CD4-positive, alpha-beta memory T cell (primary cell): ENCODE measurements around the gene CH25H. TPM values are rescaled to one million over a fixed set of nuclear protein-coding genes. Genes with fewer than 3 reads are reported as not detected.

Source experiments
- CTCF ChIA-PET: fragments of 350-600 bp; sonication (Branson Sonifier 250); formaldehyde crosslinking; loops from one replicate; lab custom pipeline; 2021; ENCODE audit warnings: inconsistent platforms; ENCODE audit not compliant: partially characterized antibody; lab: Charles Lee
- POLR2A ChIA-PET: fragments of 350-600 bp; sonication (Branson Sonifier 250); formaldehyde crosslinking; loops from one replicate; lab custom pipeline; 2021; ENCODE audit not compliant: partially characterized antibody; lab: Charles Lee
- DNase-seq, 5 donors: peaks; one replicate each; pipeline versions ENCODE4 v3.0.0 to v3.0.0-alpha.2; 2020 to 2022; ENCODE audit warnings: mixed read lengths in 1 of 5
- H3K27ac ChIP-seq: one replicate; pipeline ENCODE4 v1.7.0; 2013; ENCODE audit warnings: low read depth, low read length
- H3K27me3 ChIP-seq: 2 replicates; pipeline ENCODE4 v1.7.0; 2013; ENCODE audit warnings: mild to moderate bottlenecking, low read length, moderate library complexity; ENCODE audit not compliant: insufficient read depth
- H3K36me3 ChIP-seq: 2 replicates; pipeline ENCODE4 v1.7.0; 2013; ENCODE audit warnings: mild to moderate bottlenecking, low read length, moderate library complexity; ENCODE audit not compliant: insufficient read depth
- H3K4me1 ChIP-seq: 2 replicates; pipeline ENCODE4 v1.7.0; 2013; ENCODE audit warnings: mild to moderate bottlenecking, low read length, moderate library complexity; ENCODE audit not compliant: insufficient read depth
- H3K4me3 ChIP-seq, 2 donors: one replicate each; pipeline ENCODE4 v1.7.0; 2013; ENCODE audit warnings: low read length in 2 of 2, mild to moderate bottlenecking in 1 of 2
- H3K9me3 ChIP-seq, 2 donors: one replicate each; pipeline ENCODE4 v1.7.0; 2013; ENCODE audit warnings: low read length in 2 of 2, control low read depth in 1 of 2; ENCODE audit not compliant: control insufficient read depth in 1 of 2
- H3K27ac Mint-ChIP-seq, 7 donors: one replicate each; pipeline ENCODE4 v1.8.0; 2020 to 2021; ENCODE audit warnings: mixed read lengths in 7 of 7, mild to moderate bottlenecking in 6 of 7, inconsistent platforms in 3 of 7, moderate library complexity in 3 of 7
- H3K27me3 Mint-ChIP-seq, 2 donors: one replicate each; pipeline ENCODE4 v1.8.0; 2020 to 2021; ENCODE audit warnings: mixed read lengths in 2 of 2
- H3K36me3 Mint-ChIP-seq, 2 donors: one replicate each; pipeline ENCODE4 v1.8.0; 2020 to 2021; ENCODE audit warnings: mixed read lengths in 2 of 2, inconsistent platforms in 1 of 2, mild to moderate bottlenecking in 1 of 2
- H3K4me1 Mint-ChIP-seq, 4 donors: one replicate each; pipeline ENCODE4 v1.8.0; 2020 to 2021; ENCODE audit warnings: mixed read lengths in 4 of 4, mild to moderate bottlenecking in 1 of 4
- H3K4me3 Mint-ChIP-seq, 8 donors: one replicate each; pipeline ENCODE4 v1.8.0; 2020 to 2021; ENCODE audit warnings: mixed read lengths in 8 of 8, mild to moderate bottlenecking in 7 of 8, moderate library complexity in 6 of 8, inconsistent platforms in 3 of 8
- H3K9me3 Mint-ChIP-seq, 8 donors: one replicate each; pipeline ENCODE4 v1.8.0; 2020 to 2021; ENCODE audit warnings: mixed read lengths in 8 of 8, mild to moderate bottlenecking in 5 of 8, inconsistent platforms in 3 of 8, moderate library complexity in 1 of 8
- intact Hi-C: fragments of 100-400 bp; cut with micrococcal nuclease; formaldehyde crosslinking; loops from one replicate; pipeline ENCODE4 v1.15.1; 2023
- polyA plus RNA-seq, 2 donors: library from polyadenylated mRNA; unstranded; fragments of 300-500 nt; fragmentation: Illumina TruSeq; gene quantifications; one replicate each; pipeline ENCODE4 v1.2.3, GENCODE V29; 2021
- total RNA-seq, 2 experiments: library from RNA; stranded (reverse); gene quantifications; one replicate each; pipeline ENCODE4 v1.2.3, GENCODE V29; 2021

Gene CH25H
- total and polyA plus RNA-seq, 4 experiments from 2014 or later = 0.10 to 0.46 TPM; not detected in 2

DNA sequence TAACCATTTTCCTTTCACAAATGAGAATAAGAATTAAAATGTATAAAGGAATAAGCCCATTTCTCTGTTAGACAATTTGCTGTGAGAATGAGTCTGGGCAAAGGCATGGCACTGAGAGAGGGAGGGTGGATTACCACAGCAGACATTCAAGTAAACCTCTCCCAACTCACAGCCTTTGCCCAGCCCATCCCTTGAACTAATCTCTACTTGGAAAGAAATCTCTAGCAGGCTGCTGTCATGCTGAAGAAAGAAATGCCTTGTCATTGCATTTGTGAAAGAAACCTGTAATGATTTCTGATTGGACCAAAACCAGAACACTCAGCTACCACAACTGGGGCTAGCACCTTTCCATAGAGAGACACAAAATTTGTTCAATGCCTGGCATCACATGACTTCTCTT is 39.2 kb downstream of the CH25H start:
- ChIA-PET POLR2A (no interaction called here), CTCF (no interaction called here)
- Mint-ChIP-seq H3K27ac (no peak overlapping the region), H3K27me3 (peaks cover 9 to 12% of the 10 kb centered on the region in 2 donors), H3K4me3 (no peak overlapping the region), H3K4me1 (peaks cover 15 to 18% (median 17%) of the 10 kb centered on the region in 4 donors), H3K9me3 (no peaks in the 10 kb centered on the region), H3K36me3 (no peaks in the 10 kb centered on the region)
- peaks cover 18% of the 10 kb centered on the region for H3K4me1 ChIP-seq
- no peak for DNase-seq
- no peaks in the 10 kb centered on the region for H3K27me3 ChIP-seq
- no peak overlapping the region for H3K4me3 ChIP-seq
- H3K9me3 ChIP-seq = no peaks in the 10 kb centered on the region
- no peaks in the 10 kb centered on the region for H3K36me3 ChIP-seq
- intact Hi-C loops = no loop called here
- H3K27ac ChIP-seq = no peak overlapping the region

DNA sequence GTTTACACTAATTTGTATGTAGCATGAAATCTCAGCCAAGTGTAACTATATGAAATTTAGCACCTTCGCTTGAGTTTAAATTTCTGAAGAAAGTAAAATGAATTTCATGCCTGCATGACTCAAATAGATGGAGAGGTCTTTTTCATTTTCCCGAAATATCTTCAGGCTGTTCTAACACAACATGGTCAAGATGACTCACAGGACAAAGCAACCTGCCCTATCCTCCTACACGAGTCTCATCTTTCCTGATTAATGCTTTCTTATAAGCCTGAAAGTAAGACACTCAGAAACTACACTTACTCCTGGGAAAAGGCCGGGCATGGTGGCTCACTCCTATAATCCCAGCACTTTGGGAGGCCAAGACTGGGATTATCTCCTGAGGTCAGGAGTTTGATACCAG is 41.2 kb downstream of the CH25H start:
- Mint-ChIP-seq H3K27me3 (peaks cover 0 to 5% of the 10 kb centered on the region in 2 donors), H3K4me1 (peaks cover 15 to 18% (median 17%) of the 10 kb centered on the region in 4 donors), H3K36me3 (no peaks in the 10 kb centered on the region), H3K27ac (no peak overlapping the region), H3K4me3 (no peak overlapping the region), H3K9me3 (no peaks in the 10 kb centered on the region)
- Histone ChIP-seq H3K27ac (no peak overlapping the region), H3K9me3 (no peaks in the 10 kb centered on the region), H3K4me3 (no peak overlapping the region), H3K4me1 (peaks cover 18% of the 10 kb centered on the region), H3K36me3 (no peaks in the 10 kb centered on the region), H3K27me3 (no peaks in the 10 kb centered on the region)
- ChIA-PET CTCF (no interaction called here), POLR2A (no interaction called here)
- no peak for DNase-seq
- intact Hi-C loops = no loop called here

DNA sequence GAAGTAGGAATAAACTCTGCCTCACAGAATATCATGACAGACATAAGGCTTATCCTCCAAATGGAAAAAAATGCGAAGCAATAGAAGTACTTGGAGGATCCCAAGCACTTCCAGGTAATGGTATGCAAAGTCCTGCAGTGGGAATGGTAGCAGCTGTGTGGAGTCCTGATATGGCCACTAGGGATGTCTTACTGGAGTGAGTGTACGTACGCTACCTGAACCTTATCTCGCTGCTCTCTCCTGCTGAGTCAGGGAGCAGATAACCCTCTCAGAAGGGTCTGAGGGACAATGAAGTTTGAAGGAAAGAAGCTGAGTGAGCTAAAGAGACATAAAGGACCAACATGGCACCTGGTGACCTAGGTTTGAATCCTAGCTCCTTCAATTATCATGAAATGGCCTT is 42.2 kb downstream of the CH25H start:
- DNase-seq = no peak
- H3K4me1 ChIP-seq = peaks cover 18% of the 10 kb centered on the region
- H3K27ac ChIP-seq = no peak overlapping the region
- no peak overlapping the region for H3K4me3 ChIP-seq
- Mint-ChIP-seq H3K9me3 (no peaks in the 10 kb centered on the region), H3K4me1 (peaks cover 15 to 18% (median 17%) of the 10 kb centered on the region in 4 donors), H3K27me3 (peaks cover 0 to 5% of the 10 kb centered on the region in 2 donors), H3K27ac (no peak overlapping the region), H3K4me3 (no peak overlapping the region), H3K36me3 (no peaks in the 10 kb centered on the region)
- H3K27me3 ChIP-seq = no peaks in the 10 kb centered on the region
- ChIA-PET CTCF (interaction anchor here (0.9 to 2.1 kb wide), 3 partner anchors 10 to 233 kb away, joined by 3 to 11 read pairs (median 4); no protein-coding TSS in a partner anchor), POLR2A (interaction anchor here (1.3 kb wide), 1 partner anchor 42 kb away, joined by 5 read pairs; the partner anchor contains the start of gene CH25H)
- no peaks in the 10 kb centered on the region for H3K36me3 ChIP-seq
- intact Hi-C loops = no loop called here
- no peaks in the 10 kb centered on the region for H3K9me3 ChIP-seq

DNA sequence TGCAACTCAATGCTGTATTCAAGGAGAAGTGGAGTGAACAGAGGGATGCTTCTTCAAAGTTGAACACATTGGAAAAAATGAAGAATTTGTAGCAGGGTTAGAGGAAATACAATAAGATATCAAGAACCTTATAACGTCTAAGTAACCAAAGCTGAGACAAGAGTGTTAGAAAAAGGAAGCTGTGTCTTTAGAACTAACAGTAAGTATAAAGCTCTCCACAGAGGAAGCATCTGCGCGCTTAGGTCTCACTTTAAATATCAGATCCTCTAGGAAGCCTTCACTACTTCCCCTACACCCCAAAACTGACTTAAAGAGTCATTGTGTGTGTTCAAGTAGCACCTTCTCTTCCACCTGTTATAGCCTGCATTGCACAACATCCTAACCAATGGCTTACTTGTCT is 43.0 kb downstream of the CH25H start:
- H3K4me1 Mint-ChIP-seq = peaks cover 15 to 18% (median 17%) of the 10 kb centered on the region in 4 donors
- POLR2A ChIA-PET = interaction anchor here (1.3 kb wide), 1 partner anchor 42 kb away, joined by 5 read pairs; the partner anchor contains the start of gene CH25H
- peak overlapping the region; percentile 69 to 88 (median 78) for H3K4me3 Mint-ChIP-seq
- H3K27ac Mint-ChIP-seq = peak overlapping the region; percentile 53 to 92 (median 72)
- Histone ChIP-seq H3K4me3 (no peak overlapping the region), H3K9me3 (no peaks in the 10 kb centered on the region), H3K27me3 (no peaks in the 10 kb centered on the region), H3K4me1 (peaks cover 18% of the 10 kb centered on the region), H3K27ac (peak overlapping the region; percentile 19), H3K36me3 (no peaks in the 10 kb centered on the region)
- peak in 1 of 5 donors; percentile 4 for DNase-seq
- intact Hi-C loops = no loop called here
- no peaks in the 10 kb centered on the region for H3K9me3 Mint-ChIP-seq
- peaks cover 0 to 5% of the 10 kb centered on the region in 2 donors for H3K27me3 Mint-ChIP-seq
- H3K36me3 Mint-ChIP-seq = no peaks in the 10 kb centered on the region
- CTCF ChIA-PET = interaction anchor here (0.9 to 2.1 kb wide), 5 partner anchors 11 to 233 kb away, joined by 3 to 11 read pairs (median 4); partner anchors contain the start of gene CH25H

DNA sequence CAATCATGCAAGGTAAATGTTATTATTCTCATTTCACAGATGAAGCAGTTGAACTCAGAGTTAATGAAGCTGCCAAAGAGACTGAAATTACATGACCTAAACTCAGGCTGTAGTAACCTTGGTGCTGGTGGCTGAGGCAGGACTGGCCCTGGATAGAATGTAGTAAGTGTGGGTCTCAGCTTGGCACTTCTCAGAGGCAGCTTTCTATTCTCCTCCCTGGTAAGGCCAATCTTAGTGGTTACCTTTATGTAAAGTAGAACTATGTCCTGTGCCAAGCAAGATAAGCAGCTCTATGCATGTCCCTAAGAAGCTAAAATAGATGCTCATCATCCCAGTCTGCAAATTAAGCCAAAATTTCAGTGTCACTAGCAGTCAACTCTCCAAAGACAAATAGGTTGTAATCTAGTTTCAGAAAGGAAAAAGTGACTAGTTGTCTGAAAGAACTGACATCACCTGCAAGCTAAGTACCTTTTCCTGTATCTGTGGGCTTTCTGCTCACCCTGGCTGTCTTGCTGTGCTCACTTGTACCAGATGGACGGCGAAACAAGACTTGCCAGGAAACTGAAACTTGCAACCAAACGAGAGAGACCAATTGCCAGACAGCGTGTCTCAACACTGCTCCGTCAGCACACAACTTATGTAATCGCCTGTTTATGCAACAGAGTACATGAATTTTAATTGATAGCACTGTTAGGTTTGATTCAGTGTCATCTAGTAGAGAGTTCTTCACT is 43.7 kb downstream of the CH25H start:
- ChIA-PET POLR2A (interaction anchor here (0.9 to 1.3 kb wide), 2 partner anchors 43 to 88 kb away, joined by 4 to 5 read pairs; partner anchors contain the start of genes CH25H and LIPA), CTCF (interaction anchor here (1.0 to 2.1 kb wide), 5 partner anchors 44 to 232 kb away, joined by 3 to 11 read pairs (median 4); partner anchors contain the start of gene CH25H)
- Histone ChIP-seq H3K27me3 (no peaks in the 10 kb centered on the region), H3K9me3 (no peaks in the 10 kb centered on the region), H3K4me3 (no peak overlapping the region), H3K27ac (peak overlapping the region; percentile 19), H3K4me1 (peaks cover 18% of the 10 kb centered on the region), H3K36me3 (no peaks in the 10 kb centered on the region)
- Mint-ChIP-seq H3K27me3 (peaks cover 0 to 5% of the 10 kb centered on the region in 2 donors), H3K9me3 (no peaks in the 10 kb centered on the region), H3K27ac (peak overlapping the region; percentile 53 to 92 (median 72)), H3K4me3 (peak overlapping the region; percentile 69 to 88 (median 78)), H3K4me1 (peaks cover 15 to 18% (median 17%) of the 10 kb centered on the region in 4 donors), H3K36me3 (no peaks in the 10 kb centered on the region)
- intact Hi-C loops = loop anchor here (1.0 kb wide), 1 partner anchor 228 kb away; no protein-coding TSS in a partner anchor
- peak; percentile 51 to 75 (median 59) for DNase-seq

DNA sequence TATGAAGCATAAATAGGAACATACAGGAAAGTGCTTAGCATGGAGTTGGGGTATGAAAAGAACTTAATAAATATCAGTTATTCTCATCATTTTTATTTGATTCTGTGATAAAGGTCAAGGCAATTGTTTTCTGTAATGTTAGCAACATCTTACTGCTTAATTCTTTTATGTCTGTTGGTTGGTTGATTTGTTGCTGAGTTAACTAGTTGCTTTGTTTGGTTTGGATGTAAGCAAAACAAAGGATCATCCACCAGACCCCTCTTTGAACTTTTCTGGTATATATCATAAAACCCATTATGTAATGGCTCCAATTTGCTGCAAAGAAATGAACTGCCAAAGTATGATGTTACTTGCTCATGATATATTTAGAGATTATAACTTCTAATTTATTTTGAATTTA is 44.5 kb downstream of the CH25H start:
- Mint-ChIP-seq H3K27me3 (peaks cover 0 to 6% of the 10 kb centered on the region in 2 donors), H3K9me3 (no peaks in the 10 kb centered on the region), H3K4me1 (peaks cover 15 to 18% (median 17%) of the 10 kb centered on the region in 4 donors), H3K4me3 (no peak overlapping the region), H3K27ac (no peak overlapping the region), H3K36me3 (no peaks in the 10 kb centered on the region)
- H3K27me3 ChIP-seq = no peaks in the 10 kb centered on the region
- no peak overlapping the region for H3K27ac ChIP-seq
- DNase-seq = no peak
- ChIA-PET CTCF (interaction anchor here (1.0 to 1.1 kb wide), 2 partner anchors 133 to 228 kb away, joined by 3 to 4 read pairs; no protein-coding TSS in a partner anchor), POLR2A (interaction anchor here (0.9 kb wide), 1 partner anchor 89 kb away, joined by 4 read pairs; the partner anchor contains the start of gene LIPA)
- H3K4me1 ChIP-seq = peaks cover 18% of the 10 kb centered on the region
- no peak overlapping the region for H3K4me3 ChIP-seq
- intact Hi-C loops = no loop called here
- no peaks in the 10 kb centered on the region for H3K9me3 ChIP-seq
- no peaks in the 10 kb centered on the region for H3K36me3 ChIP-seq

DNA sequence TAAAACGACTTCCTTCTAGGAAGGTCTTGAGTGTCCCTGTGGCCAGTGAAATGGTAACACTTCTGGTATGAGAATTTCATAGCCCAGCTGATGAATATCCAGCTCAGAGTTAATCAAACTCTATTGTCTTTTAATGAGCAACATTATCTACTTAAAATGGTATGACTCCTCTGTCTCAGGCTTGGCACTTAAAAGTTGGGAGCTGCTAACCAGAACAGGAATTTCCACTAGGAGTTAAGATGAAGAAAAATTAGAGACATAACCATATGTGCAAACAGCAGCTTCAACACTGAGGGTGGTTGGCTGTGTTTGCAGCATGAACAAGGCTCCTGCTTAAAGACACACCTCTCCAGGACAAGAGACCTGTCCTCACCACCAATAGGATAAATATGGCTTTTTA is 46.8 kb downstream of the CH25H start:
- no peaks in the 10 kb centered on the region for H3K27me3 ChIP-seq
- no peak overlapping the region for H3K27ac Mint-ChIP-seq
- no peaks in the 10 kb centered on the region for H3K9me3 Mint-ChIP-seq
- no peak overlapping the region for H3K27ac ChIP-seq
- POLR2A ChIA-PET = interaction anchor here (0.5 kb wide), 1 partner anchor 48 kb away, joined by 4 read pairs; no protein-coding TSS in a partner anchor
- CTCF ChIA-PET = interaction anchor here (0.6 kb wide), 1 partner anchor 124 kb away, joined by 3 read pairs; no protein-coding TSS in a partner anchor
- intact Hi-C loops = no loop called here
- H3K36me3 Mint-ChIP-seq = no peaks in the 10 kb centered on the region
- H3K9me3 ChIP-seq = no peaks in the 10 kb centered on the region
- H3K4me3 ChIP-seq = no peak overlapping the region
- peaks cover 3 to 5% of the 10 kb centered on the region in 2 donors for H3K27me3 Mint-ChIP-seq
- H3K4me3 Mint-ChIP-seq = no peak overlapping the region
- peaks cover 15 to 18% (median 17%) of the 10 kb centered on the region in 4 donors for H3K4me1 Mint-ChIP-seq
- peaks cover 18% of the 10 kb centered on the region for H3K4me1 ChIP-seq
- DNase-seq = no peak
- no peaks in the 10 kb centered on the region for H3K36me3 ChIP-seq
